BE2C (cell line): ENCODE data around the gene PDP2.

Source experiments
- DNase-seq: peaks from one replicate; pipeline ENCODE4 v3.0.0-alpha.2; 2020
- H3K27me3 ChIP-seq: fragments of 250-450 bp; sonication (Bioruptor Pico); 2 replicates; pipeline ENCODE4 v1.5.1; 2020; ENCODE audit warnings: mild to moderate bottlenecking
- H3K36me3 ChIP-seq: fragments of 250-450 bp; sonication (Bioruptor Pico); 2 replicates; pipeline ENCODE4 v1.5.1; 2020; ENCODE audit warnings: mild to moderate bottlenecking
- H3K4me1 ChIP-seq: fragments of 250-450 bp; sonication (Bioruptor Pico); 2 replicates; pipeline ENCODE4 v1.5.1; 2020
- H3K4me3 ChIP-seq: 2 replicates; pipeline ENCODE4 v1.5.1; 2011; ENCODE audit warnings: low read depth, low read length
- H3K9me3 ChIP-seq: fragments of 250-450 bp; sonication (Bioruptor Pico); 2 replicates; pipeline ENCODE4 v1.5.1; 2020
- TF ChIP-seq, protein P1 (sequence below): IDR thresholded peaks from 2 replicates; pipeline ENCODE4 v1.5.1; 2012; ENCODE audit warnings: mild to moderate bottlenecking, low read depth, low read length

Gene PDP2

DNA sequence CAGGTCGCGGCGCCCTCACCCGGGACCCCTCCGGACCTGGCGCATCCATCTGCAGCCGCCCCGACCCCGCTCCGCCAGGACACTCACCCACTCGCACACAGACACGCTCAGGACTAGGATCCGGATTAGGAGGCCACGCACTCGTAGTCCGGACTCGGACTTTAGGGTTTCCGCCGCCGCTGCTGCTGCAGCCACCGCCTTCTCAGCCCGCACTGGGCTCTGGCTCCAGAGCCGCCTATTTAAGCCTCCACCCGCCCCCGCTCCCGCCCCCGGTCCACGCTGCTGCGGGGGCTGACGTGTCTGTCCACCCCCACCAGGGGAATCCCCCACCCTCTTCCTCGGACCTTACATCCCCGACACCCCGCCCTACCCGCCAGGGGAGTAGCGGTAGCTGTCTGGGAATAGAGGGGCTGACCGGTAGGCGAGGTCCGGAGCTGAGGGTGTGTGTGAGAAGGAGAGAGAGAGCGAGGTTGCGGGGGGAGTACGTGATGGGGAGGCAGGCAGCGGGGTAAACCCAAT lies 45.1 kb downstream of the PDP2 start, which contains the start of gene RRAD:
Gene RRAD, minus strand, starts transcription at position 214 of the 519 bp plus-strand sequence. CDS start 356 bp downstream, outside the sequence.
- H3K36me3 ChIP-seq = no peaks in the 10 kb centered on the region
- no peak for DNase-seq
- TF ChIP-seq, protein P1, sequence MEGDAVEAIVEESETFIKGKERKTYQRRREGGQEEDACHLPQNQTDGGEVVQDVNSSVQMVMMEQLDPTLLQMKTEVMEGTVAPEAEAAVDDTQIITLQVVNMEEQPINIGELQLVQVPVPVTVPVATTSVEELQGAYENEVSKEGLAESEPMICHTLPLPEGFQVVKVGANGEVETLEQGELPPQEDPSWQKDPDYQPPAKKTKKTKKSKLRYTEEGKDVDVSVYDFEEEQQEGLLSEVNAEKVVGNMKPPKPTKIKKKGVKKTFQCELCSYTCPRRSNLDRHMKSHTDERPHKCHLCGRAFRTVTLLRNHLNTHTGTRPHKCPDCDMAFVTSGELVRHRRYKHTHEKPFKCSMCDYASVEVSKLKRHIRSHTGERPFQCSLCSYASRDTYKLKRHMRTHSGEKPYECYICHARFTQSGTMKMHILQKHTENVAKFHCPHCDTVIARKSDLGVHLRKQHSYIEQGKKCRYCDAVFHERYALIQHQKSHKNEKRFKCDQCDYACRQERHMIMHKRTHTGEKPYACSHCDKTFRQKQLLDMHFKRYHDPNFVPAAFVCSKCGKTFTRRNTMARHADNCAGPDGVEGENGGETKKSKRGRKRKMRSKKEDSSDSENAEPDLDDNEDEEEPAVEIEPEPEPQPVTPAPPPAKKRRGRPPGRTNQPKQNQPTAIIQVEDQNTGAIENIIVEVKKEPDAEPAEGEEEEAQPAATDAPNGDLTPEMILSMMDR = no peak
- no peaks in the 10 kb centered on the region for H3K9me3 ChIP-seq
- H3K4me3 ChIP-seq = peak within 1 kb of the TSS; percentile 12
- peaks cover 5% of the 10 kb centered on the region; the same call in 1 of the 2 replicates for H3K27me3 ChIP-seq
- H3K4me1 ChIP-seq = peaks cover 16% of the 10 kb centered on the region

DNA sequence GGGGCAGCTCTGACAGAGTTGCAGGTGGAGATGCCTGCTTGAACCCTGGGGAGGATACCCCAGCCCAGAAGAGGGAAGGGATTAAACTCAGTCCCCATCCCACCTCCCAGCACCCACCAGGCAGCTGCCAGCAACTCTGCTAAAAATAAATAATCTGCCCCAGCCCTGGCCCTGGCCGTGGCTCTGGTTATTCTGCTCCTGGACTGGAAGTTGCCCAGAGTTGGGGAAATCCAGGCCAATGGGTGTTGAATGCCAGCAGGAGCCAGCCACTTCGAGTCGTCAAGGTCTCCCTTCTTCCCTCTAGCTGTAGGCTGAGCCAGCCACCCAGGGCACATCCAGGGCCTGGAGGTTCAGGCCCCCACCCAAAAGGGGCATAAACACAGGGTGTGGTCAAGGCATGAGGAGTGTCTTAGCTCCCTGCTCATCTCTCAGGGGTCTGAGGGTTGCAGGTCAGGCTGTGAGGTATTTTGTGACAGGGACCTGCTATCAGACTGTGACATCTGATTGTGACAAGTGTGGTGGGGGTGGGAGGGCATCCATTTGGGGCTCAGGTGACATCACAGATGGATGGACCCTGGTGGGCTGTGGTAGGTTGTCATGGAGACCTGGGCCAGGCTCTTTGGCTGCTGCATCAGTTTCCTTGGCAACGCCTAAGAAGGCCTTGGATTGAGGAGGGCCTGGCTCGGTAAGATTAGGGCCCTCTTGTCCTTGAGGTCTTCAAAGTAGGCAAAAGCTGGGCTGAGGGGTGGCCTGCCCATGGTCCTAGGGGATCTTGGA lies 46.0 kb downstream of the PDP2 start:
- DNase-seq = no peak
- Histone ChIP-seq H3K9me3 (no peaks in the 10 kb centered on the region), H3K4me1 (peaks cover 16% of the 10 kb centered on the region), H3K27me3 (peaks cover 5% of the 10 kb centered on the region; the same call in 1 of the 2 replicates), H3K4me3 (no peak overlapping the region), H3K36me3 (no peaks in the 10 kb centered on the region)
- TF ChIP-seq, protein P1 = no peak

DNA sequence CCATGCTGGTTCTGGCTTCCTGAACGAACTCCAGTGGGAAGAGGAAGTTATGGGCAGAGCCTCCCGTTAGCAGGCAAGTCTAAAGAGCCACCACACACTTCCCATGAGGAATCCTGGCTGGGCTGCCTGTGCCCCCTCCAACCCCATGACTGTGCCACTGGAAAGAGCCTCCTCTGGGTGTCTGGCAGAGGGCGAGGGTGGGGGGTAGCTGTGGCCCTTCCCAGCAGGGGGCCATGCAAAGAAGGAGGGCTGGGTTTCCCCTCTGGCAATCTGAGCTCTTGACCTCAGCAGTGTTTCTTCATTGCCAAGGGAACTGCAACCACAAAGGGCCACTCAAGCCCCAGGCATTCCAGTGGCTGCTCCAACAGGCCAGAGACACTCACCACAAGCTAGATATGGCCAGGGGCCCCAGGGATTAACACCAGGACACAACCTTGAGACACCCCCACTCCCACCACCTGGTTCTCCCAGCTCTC lies 46.7 kb downstream of the PDP2 start:
- peak; percentile 38 for DNase-seq
- TF ChIP-seq, protein P1 = no peak
- Histone ChIP-seq H3K9me3 (no peaks in the 10 kb centered on the region), H3K36me3 (no peaks in the 10 kb centered on the region), H3K4me3 (no peak overlapping the region), H3K27me3 (peaks cover 5% of the 10 kb centered on the region; the same call in 1 of the 2 replicates), H3K4me1 (peaks cover 16% of the 10 kb centered on the region)

DNA sequence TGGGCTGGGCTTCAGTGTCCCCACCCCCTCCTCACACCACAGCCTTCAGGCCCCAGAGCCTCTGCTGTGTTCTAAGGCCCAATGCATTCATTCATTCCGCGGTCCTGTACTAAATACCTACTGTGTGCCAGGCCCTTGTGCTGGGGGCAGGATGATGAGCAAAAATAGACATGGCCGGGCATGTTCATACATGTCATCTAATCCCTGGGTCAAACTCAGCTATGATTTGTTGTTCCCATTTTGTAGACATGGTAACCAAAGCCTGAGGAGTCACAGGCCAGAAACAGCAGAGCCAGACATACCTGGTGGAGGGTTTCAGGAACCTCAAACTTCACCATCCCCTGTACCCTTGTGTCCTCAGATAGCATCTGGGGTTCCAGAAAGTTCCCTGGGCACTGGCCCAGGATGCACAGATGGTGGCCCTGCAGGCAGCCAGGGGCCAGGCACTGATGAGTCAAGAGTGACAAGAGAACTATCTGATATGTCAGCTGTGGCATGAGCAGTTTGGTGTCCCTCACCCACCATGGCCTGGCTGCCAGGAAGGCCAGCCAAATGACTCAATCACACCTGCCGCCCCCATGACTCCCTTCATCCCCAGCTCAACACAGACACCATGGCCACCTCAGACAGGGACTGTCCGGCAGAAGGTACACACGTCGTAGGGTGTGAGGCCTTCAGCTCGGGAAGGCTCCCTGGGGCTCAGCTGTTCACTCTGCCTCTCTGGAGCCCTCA lies 47.8 kb downstream of the PDP2 start:
- Histone ChIP-seq H3K9me3 (no peaks in the 10 kb centered on the region), H3K36me3 (no peaks in the 10 kb centered on the region), H3K4me3 (no peak overlapping the region), H3K4me1 (peaks cover 12% of the 10 kb centered on the region), H3K27me3 (peaks cover 5% of the 10 kb centered on the region; the same call in 1 of the 2 replicates)
- TF ChIP-seq, protein P1 = no peak
- DNase-seq = no peak

DNA sequence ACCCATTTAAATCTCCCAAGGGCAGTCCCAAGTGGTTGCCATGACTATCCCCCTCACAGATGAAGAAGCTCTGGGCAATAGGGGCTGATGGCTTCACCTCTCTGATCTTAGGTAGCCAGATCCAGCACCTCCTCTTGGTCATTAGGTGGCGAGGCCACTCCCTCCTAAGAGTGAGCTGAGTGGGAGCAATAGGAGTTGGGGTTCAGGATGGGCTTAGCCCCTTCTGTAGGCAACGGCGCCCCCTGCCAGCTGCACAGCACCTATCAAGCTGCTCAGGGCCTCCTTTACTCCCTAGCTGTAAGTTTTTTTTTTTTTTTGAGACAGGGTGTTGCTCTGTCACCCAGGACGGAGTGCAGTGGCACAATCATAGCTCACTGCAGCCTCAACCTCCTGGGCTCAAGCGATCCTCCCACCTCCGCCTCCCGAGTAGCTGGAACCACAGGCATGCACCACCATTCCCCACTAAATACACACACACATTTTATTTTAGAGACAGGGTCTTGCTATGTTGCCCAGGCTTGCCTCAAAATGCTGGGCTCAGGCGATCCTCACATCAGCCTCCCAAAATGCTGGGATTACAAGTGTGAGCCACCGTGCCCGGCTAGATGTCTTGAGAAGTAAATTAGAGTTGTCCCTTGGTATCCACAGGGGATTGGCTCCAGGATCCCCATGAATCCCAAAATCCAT lies 48.5 kb downstream of the PDP2 start:
- Histone ChIP-seq H3K36me3 (no peaks in the 10 kb centered on the region), H3K27me3 (peaks cover 5% of the 10 kb centered on the region; the same call in 1 of the 2 replicates), H3K4me1 (peaks cover 7% of the 10 kb centered on the region), H3K4me3 (no peak overlapping the region), H3K9me3 (no peaks in the 10 kb centered on the region)
- peak; percentile 60 for DNase-seq
- TF ChIP-seq, protein P1 = peak; percentile 59
